ENCODE measurements around the gene TPP2.

- TF ChIP-seq CBFB (CRISPR knock-in tag; IDR thresholded peaks at IDR 0.05; ENCODE audit: low read depth) (no peak), CTCF (IDR thresholded peaks at IDR 0.05) (no peak), TP53 (CRISPR knock-in tag; IDR thresholded peaks at IDR 0.05) (no peak), ZNF512 (CRISPR knock-in tag; IDR thresholded peaks at IDR 0.05; ENCODE audit: borderline replicate concordance) (no peak), ZNF671 (CRISPR knock-in tag; IDR thresholded peaks at IDR 0.05) (no peak)
- TF ChIP-seq, protein P1, sequence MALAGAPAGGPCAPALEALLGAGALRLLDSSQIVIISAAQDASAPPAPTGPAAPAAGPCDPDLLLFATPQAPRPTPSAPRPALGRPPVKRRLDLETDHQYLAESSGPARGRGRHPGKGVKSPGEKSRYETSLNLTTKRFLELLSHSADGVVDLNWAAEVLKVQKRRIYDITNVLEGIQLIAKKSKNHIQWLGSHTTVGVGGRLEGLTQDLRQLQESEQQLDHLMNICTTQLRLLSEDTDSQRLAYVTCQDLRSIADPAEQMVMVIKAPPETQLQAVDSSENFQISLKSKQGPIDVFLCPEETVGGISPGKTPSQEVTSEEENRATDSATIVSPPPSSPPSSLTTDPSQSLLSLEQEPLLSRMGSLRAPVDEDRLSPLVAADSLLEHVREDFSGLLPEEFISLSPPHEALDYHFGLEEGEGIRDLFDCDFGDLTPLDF (CRISPR knock-in tag; IDR thresholded peaks at IDR 0.05), result no peak
- TF ChIP-seq, protein P2, sequence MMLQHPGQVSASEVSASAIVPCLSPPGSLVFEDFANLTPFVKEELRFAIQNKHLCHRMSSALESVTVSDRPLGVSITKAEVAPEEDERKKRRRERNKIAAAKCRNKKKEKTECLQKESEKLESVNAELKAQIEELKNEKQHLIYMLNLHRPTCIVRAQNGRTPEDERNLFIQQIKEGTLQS (CRISPR knock-in tag; conservative IDR thresholded peaks at IDR 0.05), result no peak
- TF ChIP-seq, protein P3, sequence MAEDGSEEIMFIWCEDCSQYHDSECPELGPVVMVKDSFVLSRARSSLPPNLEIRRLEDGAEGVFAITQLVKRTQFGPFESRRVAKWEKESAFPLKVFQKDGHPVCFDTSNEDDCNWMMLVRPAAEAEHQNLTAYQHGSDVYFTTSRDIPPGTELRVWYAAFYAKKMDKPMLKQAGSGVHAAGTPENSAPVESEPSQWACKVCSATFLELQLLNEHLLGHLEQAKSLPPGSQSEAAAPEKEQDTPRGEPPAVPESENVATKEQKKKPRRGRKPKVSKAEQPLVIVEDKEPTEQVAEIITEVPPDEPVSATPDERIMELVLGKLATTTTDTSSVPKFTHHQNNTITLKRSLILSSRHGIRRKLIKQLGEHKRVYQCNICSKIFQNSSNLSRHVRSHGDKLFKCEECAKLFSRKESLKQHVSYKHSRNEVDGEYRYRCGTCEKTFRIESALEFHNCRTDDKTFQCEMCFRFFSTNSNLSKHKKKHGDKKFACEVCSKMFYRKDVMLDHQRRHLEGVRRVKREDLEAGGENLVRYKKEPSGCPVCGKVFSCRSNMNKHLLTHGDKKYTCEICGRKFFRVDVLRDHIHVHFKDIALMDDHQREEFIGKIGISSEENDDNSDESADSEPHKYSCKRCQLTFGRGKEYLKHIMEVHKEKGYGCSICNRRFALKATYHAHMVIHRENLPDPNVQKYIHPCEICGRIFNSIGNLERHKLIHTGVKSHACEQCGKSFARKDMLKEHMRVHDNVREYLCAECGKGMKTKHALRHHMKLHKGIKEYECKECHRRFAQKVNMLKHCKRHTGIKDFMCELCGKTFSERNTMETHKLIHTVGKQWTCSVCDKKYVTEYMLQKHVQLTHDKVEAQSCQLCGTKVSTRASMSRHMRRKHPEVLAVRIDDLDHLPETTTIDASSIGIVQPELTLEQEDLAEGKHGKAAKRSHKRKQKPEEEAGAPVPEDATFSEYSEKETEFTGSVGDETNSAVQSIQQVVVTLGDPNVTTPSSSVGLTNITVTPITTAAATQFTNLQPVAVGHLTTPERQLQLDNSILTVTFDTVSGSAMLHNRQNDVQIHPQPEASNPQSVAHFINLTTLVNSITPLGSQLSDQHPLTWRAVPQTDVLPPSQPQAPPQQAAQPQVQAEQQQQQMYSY (CRISPR knock-in tag; IDR thresholded peaks at IDR 0.05), result no peak
Measured at GRCh38 chr13:102682727-102683126, 85.9 kb downstream of the TPP2 start.
